ENCODE results near the gene NR4A1.

DNA sequence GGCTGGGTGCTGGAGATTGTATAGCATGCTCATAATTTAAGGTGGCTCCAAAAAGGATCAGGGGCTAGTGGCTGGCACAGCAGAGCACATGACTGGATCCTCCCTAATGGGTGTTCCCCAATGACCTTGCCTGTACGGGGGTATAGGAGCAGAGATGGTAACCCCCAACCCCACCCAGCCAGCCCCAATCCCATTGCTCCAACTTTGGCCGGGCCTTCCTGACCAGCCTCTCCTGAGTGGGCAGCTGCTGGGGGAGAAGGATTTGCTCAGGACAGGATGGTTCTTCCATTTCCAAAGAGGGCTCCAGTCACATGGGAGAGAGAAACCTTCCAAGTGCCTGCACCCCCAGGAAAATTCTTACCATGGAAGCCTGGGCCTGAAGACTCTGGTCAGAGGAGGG, 15.3 kb upstream of the NR4A1 start:
- no peak for TF ChIP-seq POLR2AphosphoS5 (IDR thresholded peaks at IDR 0.05; ENCODE audit: borderline replicate concordance, low read depth, low read length)
- no peak for TF ChIP-seq EZH2 (IDR thresholded peaks at IDR 0.05)
- no peak for TF ChIP-seq FOXP2 (optimal IDR thresholded peaks at IDR 0.05; ENCODE audit: control extremely low read depth, extremely low read length, insufficient read depth)
